Fibroblast of skin of back (primary cell): Measurements from ENCODE around the gene PPL.

ENCODE experiments used
- DNase-seq: peaks from one replicate; pipeline ENCODE4 v3.0.0-alpha.2; 2013

The PPL gene

DNA sequence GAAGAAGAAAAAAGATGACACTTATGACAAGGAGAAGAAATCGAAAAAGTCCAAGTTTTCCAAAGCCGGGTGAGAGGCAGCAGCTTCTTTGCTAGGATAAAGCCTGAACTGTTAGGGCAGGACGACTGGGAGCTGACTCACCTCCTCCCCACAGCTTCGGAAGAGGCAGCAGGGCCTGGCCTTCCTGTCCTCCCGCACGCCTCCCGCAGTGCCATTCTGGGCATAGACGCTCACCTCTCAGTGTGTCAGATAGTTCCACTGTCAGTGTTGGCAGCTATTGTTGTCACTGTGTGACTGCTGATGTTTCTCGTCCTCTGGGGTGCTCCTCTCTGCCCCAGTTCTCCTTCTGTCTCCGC, 77.1 kb downstream of the PPL start:
- DNase-seq = no peak

- DNase-seq = no peak
Measured at GRCh38 chr16:4859190-4859899, 77.6 kb downstream of the PPL start.

GRCh38 chr16:4855804-4856203, 81.1 kb downstream of the PPL start:
- DNase-seq = no peak

- no peak for DNase-seq
Measured at GRCh38 chr16:4855371-4855770, 81.6 kb downstream of the PPL start.

DNA sequence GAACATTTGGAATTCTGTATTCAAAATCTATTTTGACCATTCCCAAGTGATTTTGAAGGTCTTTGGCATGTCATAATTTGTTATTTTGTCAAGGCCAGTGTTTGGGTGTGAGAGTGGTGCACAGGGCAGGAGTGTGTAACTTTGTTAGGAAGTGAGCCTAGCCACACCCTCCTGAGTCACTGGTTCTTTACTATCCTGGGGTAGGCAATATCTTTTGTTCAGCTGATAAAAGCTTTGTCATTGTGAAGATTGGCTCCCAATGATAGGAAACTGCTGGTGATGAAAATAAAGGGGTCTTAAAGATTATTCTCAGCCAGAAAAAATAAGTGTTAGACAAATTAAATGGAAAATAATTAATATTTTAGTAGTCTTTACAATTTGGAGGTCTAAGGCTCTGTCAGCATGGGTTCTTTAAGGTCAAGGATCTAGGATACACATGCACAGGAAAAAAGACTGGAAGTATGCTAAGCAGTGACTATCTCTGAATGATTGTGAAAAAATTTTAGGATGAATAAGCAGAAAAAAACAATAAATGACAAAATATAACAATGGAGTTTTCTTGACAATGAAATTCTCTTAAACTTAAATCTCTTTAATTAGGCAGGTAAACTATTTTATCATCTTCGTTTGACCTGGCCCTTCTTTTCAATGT, 84.6 kb downstream of the PPL start:
- DNase-seq = peak; percentile 49

DNA sequence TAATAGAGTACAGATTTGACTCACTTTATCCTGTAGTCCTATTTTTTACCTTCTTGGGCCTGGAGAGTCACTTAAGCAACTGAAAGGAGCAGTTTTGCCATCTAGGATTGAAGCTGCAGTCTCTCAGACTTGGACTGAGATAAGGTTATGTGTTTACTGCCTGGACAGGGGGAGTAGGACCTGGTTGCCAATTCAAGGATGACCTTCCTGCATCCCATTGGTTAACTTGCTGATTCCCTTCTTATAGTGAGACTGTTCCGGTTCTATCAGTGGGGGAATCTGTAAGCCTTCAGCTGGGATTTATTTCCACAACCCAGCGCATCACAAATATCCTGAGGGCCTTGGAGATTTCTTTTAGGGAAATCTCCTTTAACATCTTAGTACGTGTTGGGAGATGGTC, 86.7 kb downstream of the PPL start:
- no peak for DNase-seq

DNA sequence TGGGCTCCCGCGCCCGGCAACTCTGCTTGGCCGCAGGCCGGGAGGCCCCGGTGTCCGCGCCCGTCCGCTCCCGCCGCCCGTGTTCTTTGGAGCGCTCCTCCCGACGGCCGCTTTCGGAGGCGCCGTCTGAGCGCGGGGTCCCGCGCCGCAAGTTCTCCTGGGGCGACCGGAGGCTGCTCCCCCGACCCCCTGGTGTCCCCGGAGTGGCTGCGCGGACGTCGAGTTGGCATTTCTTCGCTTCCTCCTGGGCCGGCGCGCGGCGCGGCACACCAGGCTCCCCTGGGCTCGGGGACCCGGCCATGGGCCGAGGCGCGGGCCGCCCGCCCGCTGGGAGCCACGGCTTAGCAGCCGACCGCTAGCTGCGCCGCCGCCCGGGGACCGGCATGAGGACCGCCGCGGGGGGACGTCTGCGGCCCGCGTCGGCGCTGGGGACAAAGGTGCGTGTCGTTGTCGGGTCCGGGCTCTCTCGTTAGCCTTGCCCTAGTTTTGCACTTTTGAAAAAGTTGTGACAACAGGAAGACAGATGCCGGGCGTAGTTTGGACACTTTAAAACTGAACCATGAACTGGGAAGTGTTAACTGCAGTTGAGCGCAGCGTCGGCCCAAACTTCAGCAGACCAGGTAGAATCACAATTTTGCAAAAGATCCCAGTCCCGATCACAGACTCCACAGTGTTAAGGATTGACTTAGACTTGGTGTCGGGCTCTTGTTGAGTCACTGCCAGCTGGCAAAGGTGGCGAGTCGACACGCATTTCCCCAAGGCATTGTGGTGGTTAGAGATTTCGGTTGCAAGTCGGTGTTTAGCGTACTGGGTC, 89.0 kb downstream of the PPL start:
- peak; percentile 62 for DNase-seq

- peak; percentile 96 for DNase-seq
Measured at GRCh38 chr16:4846901-4847773, 89.8 kb downstream of the PPL start, which contains the start of the genes GLYR1 and UBN1. Gene GLYR1 (minus strand): TSS chr16:4847288. CDS start chr16:4847265, 23 bp downstream. Gene UBN1 (plus strand): TSS chr16:4847481. CDS start chr16:4852918, 5,437 bp downstream.

- DNase-seq = peak; percentile 65
Measured at GRCh38 chr16:4846503-4846900, 90.4 kb downstream of the PPL start.

DNA sequence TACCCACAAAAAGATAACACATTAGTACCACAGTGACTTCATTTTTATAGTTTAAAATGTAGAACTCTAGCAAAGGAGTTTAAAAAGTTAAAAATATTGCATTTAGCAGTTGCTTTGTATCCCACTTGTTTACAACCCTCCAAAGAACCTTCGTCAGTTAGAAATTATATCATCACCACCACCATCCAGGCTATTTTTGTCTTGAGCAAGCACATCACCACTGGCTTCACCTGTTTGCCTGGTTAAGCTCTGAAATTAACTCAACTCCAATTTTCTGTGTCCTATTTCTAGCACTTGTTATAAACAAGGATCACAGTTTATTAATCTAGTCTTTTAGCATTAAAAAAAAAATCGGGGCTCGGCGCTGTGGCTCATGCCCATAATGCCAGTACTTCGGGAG, 96.0 kb downstream of the PPL start:
- no peak for DNase-seq

DNA sequence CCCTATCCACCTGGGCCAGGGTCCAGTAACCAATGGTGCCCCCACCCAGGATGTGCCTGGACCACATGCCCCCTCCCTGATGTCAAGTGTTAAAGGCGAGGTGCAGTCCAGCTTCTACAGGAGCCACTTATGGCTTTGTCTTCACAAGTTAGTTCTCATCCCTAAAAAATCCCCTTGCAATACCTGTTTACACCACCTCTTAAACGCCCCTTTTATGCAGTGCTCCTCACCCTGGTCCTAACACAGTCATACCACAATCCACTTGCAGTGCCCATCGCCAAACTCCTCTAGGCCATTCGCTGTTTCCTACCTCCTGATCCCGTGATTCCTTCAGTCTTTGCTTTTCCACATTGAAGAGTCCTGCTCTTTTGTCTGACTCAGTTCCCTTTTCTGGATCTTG, 97.0 kb downstream of the PPL start:
- no peak for DNase-seq

- DNase-seq = no peak
Measured at GRCh38 chr16:4837733-4838501, 99.0 kb downstream of the PPL start.

DNA sequence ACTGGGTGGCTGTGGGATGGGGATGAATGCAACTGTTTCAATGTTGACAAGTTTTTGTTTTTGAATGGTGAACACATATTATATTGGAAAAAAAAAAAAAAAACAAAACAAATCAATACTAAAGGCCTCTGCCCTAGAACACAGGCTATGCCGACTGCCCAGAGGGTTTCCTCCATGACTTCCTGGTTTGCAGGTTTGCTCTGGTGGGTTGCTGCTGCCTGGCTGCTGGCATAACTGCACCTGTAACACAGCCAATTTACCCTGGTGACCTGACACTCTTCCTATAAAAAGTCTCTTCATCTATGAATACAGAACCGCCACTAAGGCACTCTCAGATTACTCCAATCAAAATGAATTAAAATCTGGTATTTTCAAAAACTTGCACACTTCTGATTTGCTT, 100.2 kb downstream of the PPL start:
- no peak for DNase-seq

DNA sequence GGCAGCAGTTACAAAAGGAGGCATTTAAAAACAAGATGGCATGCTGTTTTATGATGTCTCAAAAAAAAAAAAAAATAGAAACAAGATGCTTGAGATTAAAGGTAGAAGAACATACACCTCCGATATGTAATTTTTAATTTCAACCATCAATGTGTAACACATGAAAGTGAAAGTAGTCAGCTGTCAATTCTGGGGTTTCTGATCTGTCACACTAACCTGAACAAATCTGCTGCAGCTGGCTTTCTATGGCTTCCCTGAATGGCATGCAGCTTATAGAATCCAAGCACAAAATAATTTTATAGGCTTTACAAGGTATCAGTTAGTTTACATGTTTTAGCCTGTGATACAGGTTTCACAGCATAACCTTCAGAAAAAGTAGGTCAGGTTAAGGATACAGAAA, 103.4 kb downstream of the PPL start:
- no peak for DNase-seq

- DNase-seq = no peak
Measured at GRCh38 chr16:4832698-4833343, 104.1 kb downstream of the PPL start.
